GM12878 (cell line): Measurements from ENCODE around the gene MAPKBP1. TPM values are rescaled to one million over a fixed set of nuclear protein-coding genes. Genes with fewer than 3 reads are reported as not detected.

Source experiments
- ATAC-seq: fragments of 200-7000 bp; cut with Tn5 transposase; 3 replicates; pipeline ENCODE4 v1.9.1; 2020; ENCODE audit warnings: mild to moderate bottlenecking, moderate library complexity
- BruUV-seq: library from RNA; stranded (reverse); fragments of 400-500 nt; replicated peaks from 2 replicates; lab custom pipeline; 2021; lab: Mats Ljungman, UMichigan
- CTCF ChIA-PET: fragments of 300-600 bp; sonication (Branson Sonifier 250); formaldehyde crosslinking; extraction: SDS; loops from one replicate; lab custom pipeline; 2021; ENCODE audit warnings: inconsistent platforms; lab: Yijun Ruan, JAX
- POLR2A ChIA-PET: fragments of 350-600 bp; formaldehyde crosslinking; extraction: SDS; loops from one replicate; lab custom pipeline; 2021; ENCODE audit warnings: inconsistent platforms; lab: Charles Lee
- RAD21 ChIA-PET: fragments of 300-600 bp; sonication (Branson Sonifier 250); formaldehyde crosslinking; loops from one replicate; lab custom pipeline; 2023; ENCODE audit warnings: antibody characterized with exemption; ENCODE audit not compliant: unreplicated experiment; lab: Charles Lee
- SMC1A ChIA-PET: fragments of 300-600 bp; sonication (Branson Sonifier 250); formaldehyde crosslinking; loops from one replicate; lab custom pipeline; 2023; ENCODE audit not compliant: unreplicated experiment, uncharacterized antibody; lab: Charles Lee
- DNase-seq: peaks from one replicate; pipeline ENCODE4 v3.0.0-alpha.2; 2011; ENCODE audit warnings: low read depth, low spot score
- FAIRE-seq: peaks from 3 replicates; lab custom pipeline; 2011; peaks lifted over from hg19 to GRCh38; lab: Jason Lieb, UNC
- H2AFZ ChIP-seq: 2 replicates; pipeline ENCODE4 v1.6.0; 2011; ENCODE audit warnings: low read depth, low read length, control low read depth; ENCODE audit not compliant: control insufficient read depth
- H3K27ac ChIP-seq: 2 replicates; pipeline ENCODE4 v1.5.1; 2011; ENCODE audit warnings: control low read depth; ENCODE audit not compliant: control insufficient read depth, insufficient read depth
- H3K27me3 ChIP-seq, 2 experiments: replicated peaks in 1 of 2; 2 replicates each; pipeline versions ENCODE4 v1.6.0 to v1.6.1; 2011; ENCODE audit warnings: low read length in 1 of 2; ENCODE audit not compliant: control insufficient read depth in 2 of 2, insufficient read depth in 2 of 2
- H3K36me3 ChIP-seq, 2 experiments: 2 replicates each; pipeline ENCODE4 v1.5.1; 2011; ENCODE audit warnings: low read length in 1 of 2; ENCODE audit not compliant: control insufficient read depth in 2 of 2, insufficient read depth in 2 of 2
- H3K4me1 ChIP-seq: 2 replicates; pipeline ENCODE4 v1.6.1; 2011; ENCODE audit warnings: mild to moderate bottlenecking, low read length, moderate library complexity, mixed read lengths; ENCODE audit not compliant: control insufficient read depth, insufficient read depth
- H3K4me2 ChIP-seq: 2 replicates; pipeline ENCODE4 v1.6.0; 2011; ENCODE audit warnings: control low read depth; ENCODE audit not compliant: control insufficient read depth, insufficient read depth
- H3K4me3 ChIP-seq: fragments of 200-600 bp; sonication (generic); 2 replicates; pipeline ENCODE4 v1.5.1; 2016
- H3K79me2 ChIP-seq: 2 replicates; pipeline ENCODE4 v1.6.0; 2011; ENCODE audit warnings: low read length; ENCODE audit not compliant: control insufficient read depth, insufficient read depth
- H3K9ac ChIP-seq: 2 replicates; pipeline ENCODE4 v1.8.0; 2011; ENCODE audit warnings: low read length, control low read depth, mixed read lengths; ENCODE audit not compliant: control insufficient read depth, insufficient read depth
- H3K9me3 ChIP-seq: replicated peaks from 3 replicates; pipeline ENCODE4 v1.5.1; 2011; ENCODE audit warnings: mild to moderate bottlenecking, low read length; ENCODE audit not compliant: control insufficient read depth, insufficient read depth
- H4K20me1 ChIP-seq: 2 replicates; pipeline ENCODE4 v1.6.0; 2011; ENCODE audit not compliant: control insufficient read depth, insufficient read depth
- BRCA1 ChIP-seq: IDR thresholded peaks from 2 replicates; pipeline ENCODE4 v1.6.1; 2011; ENCODE audit warnings: low read depth, low read length, improper control_type of control experiment
- CBFB ChIP-seq: IDR thresholded peaks from 2 replicates; pipeline ENCODE4 v1.6.1; 2016; ENCODE audit warnings: antibody characterized with exemption, low read depth
- CHD1 ChIP-seq: IDR thresholded peaks from 2 replicates; pipeline ENCODE4 v1.6.1; 2012; ENCODE audit warnings: low read depth, low read length, improper control_type of control experiment
- MYC ChIP-seq: IDR thresholded peaks from 2 replicates; pipeline ENCODE4 v1.6.1; 2011; ENCODE audit warnings: mild to moderate bottlenecking, low read length, moderate library complexity, inconsistent platforms; ENCODE audit not compliant: insufficient read depth, insufficient replicate concordance, insufficient read length, severe bottlenecking
- NR2C1 ChIP-seq: fragments of 450-650 bp; IDR thresholded peaks from 2 replicates; pipeline ENCODE4 v1.6.1; 2017; ENCODE audit warnings: antibody characterized with exemption, mild to moderate bottlenecking, moderate library complexity
- NRF1 ChIP-seq: conservative IDR thresholded peaks from 2 replicates; pipeline ENCODE4 v1.6.1; 2011; ENCODE audit warnings: mild to moderate bottlenecking, low read depth, low read length, improper control_type of control experiment
- RAD51 ChIP-seq: fragments of 450-650 bp; IDR thresholded peaks from 2 replicates; pipeline ENCODE4 v1.6.1; 2016; ENCODE audit warnings: moderate library complexity, mild to moderate bottlenecking, inconsistent platforms
- RCOR1 ChIP-seq: conservative IDR thresholded peaks from 2 replicates; pipeline ENCODE4 v1.6.1; 2012; ENCODE audit warnings: low read depth, low read length, improper control_type of control experiment
- RFX5 ChIP-seq: IDR thresholded peaks from 2 replicates; pipeline ENCODE4 v1.6.1; 2011; ENCODE audit warnings: low read depth, low read length, improper control_type of control experiment
- SIN3A ChIP-seq: IDR thresholded peaks from 2 replicates; pipeline ENCODE4 v1.6.1; 2012; ENCODE audit warnings: low read depth, low read length, improper control_type of control experiment
- SP1 ChIP-seq: IDR thresholded peaks from one replicate; pipeline ENCODE4 v1.6.1; 2011; ENCODE audit warnings: low read depth, low read length
- SPI1 ChIP-seq: IDR thresholded peaks from 2 replicates; pipeline ENCODE4 v1.6.1; 2011; ENCODE audit warnings: low read depth, mild to moderate bottlenecking, low read length, moderate library complexity, borderline replicate concordance; ENCODE audit not compliant: insufficient read depth
- SREBF2 ChIP-seq: IDR thresholded peaks from 2 replicates; pipeline ENCODE4 v1.6.1; 2012; ENCODE audit warnings: mild to moderate bottlenecking, low read length
- WRNIP1 ChIP-seq: IDR thresholded peaks from 2 replicates; pipeline ENCODE4 v1.6.1; 2011; ENCODE audit warnings: low read depth, low read length, improper control_type of control experiment, borderline replicate concordance
- ZBED1 ChIP-seq: IDR thresholded peaks from 2 replicates; pipeline ENCODE4 v1.6.1; 2016; ENCODE audit warnings: borderline replicate concordance
- WGBS: methylation state at CpG from one replicate; pipeline ENCODE4 v1.1.6; 2016; ENCODE audit warnings: low lambda C conversion rate; ENCODE audit not compliant: insufficient replicate concordance, insufficient coverage; ENCODE audit errors: missing lambda C conversion rate; 5-methylcytosine and 5-hydroxymethylcytosine counted together
- in situ Hi-C: fragments of 300-500 bp; cut with MboI; formaldehyde crosslinking; loops from 9 replicates; pipeline ENCODE4 v1.14.3; 2018; ENCODE audit warnings: mixed read lengths
- intact Hi-C: fragments of 100-400 bp; cut with micrococcal nuclease; formaldehyde crosslinking; loops from one replicate; pipeline ENCODE4 v1.14.2; 2022; ENCODE audit not compliant: unreplicated experiment
- polyA plus RNA-seq, 11 experiments: library from polyadenylated mRNA; depleted of rRNA in 4 of 11; unstranded in 6 of 11; stranded (reverse) in 5 of 11; fragments of >200 nt; fragmentation: Nextera tagmentation in 4 of 11; fragmentation: Illumina TruSeq in 1 of 11; extraction: Ambion mirVana in 4 of 11; extraction: Trizol in 1 of 11; gene quantifications; 1 replicate in 1 of 11; 2 replicates in 10 of 11; pipeline versions ENCODE4 v1.2.1 to v1.2.3, GENCODE V29; 2011 to 2016; ENCODE audit warnings: inconsistent platforms in 2 of 11, missing spikeins in 2 of 11, low read depth in 1 of 11
- total RNA-seq, 4 experiments: library from RNA; depleted of rRNA in 3 of 4; stranded (reverse); fragments of >200 nt in 3 of 4; fragmentation: Illumina TruSeq in 1 of 4; extraction: Trizol in 1 of 4; gene quantifications; 2 replicates each; pipeline versions ENCODE4 v1.2.1 to v1.2.3, GENCODE V29; 2013 to 2021
- TF ChIP-seq, protein P1 (sequence below): fragments of 450-650 bp; IDR thresholded peaks from 2 replicates; pipeline ENCODE4 v1.6.1; 2017; ENCODE audit warnings: mild to moderate bottlenecking, low read depth, inconsistent platforms; ENCODE audit not compliant: poor library complexity, severe bottlenecking
- TF ChIP-seq, protein P2 (sequence below): IDR thresholded peaks from 2 replicates; pipeline ENCODE4 v1.6.1; 2011; ENCODE audit warnings: low read depth, low read length, improper control_type of control experiment, borderline replicate concordance
- TF ChIP-seq, protein P3 (sequence below): fragments of 150-350 bp; IDR thresholded peaks from 2 replicates; pipeline ENCODE4 v1.6.1; 2014; ENCODE audit warnings: mild to moderate bottlenecking, low read depth, low read length
- TF ChIP-seq, protein P4 (sequence below): fragments of 450-650 bp; IDR thresholded peaks from 2 replicates; pipeline ENCODE4 v1.6.1; 2017; ENCODE audit warnings: antibody characterized with exemption, mild to moderate bottlenecking, moderate library complexity

Gene MAPKBP1
- total and polyA plus RNA-seq, 10 of the 15 experiments (the other 5 are each of a cell fraction or from before 2014, with no cell fraction given): 0.44 to 19.0 (median 7.3) TPM

DNA sequence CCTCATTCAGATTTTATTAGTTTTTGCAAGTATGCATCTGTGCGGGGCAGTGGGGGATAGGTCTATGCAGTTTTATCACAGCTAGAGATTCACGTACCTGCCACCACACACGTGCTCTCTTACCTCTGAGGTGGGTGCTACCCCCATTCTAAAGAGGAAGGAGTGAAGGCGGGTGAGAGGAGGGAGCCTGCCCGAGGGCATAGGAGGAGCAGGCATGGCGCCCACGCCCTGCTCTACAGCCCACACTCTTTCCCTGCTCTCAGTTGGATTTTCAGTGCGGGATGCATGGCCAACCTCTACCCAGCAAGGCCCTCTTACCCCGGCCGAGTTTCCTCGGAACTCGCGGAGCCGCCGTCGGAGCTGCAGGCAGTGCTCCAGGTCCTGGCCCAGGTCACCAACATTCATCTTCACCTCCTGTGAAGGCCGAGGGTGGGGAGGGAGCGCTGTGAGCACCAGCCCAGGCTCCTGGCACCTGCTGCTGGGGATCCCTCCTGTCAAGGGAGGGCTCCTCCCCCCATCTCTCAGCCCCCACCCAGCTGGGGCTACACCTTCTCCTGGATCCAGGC, 91.3 kb downstream of the MAPKBP1 start:
- ChIA-PET SMC1A (no interaction called here), POLR2A (no interaction called here), RAD21 (no interaction called here), CTCF (no interaction called here)
- in situ Hi-C loops (no loop called here), intact Hi-C loops (no loop called here)
- Histone ChIP-seq H3K79me2 (no peaks in the 10 kb centered on the region), H3K4me2 (no peak overlapping the region), H3K9ac (no peak overlapping the region), H3K9me3 (no peaks in the 10 kb centered on the region), H3K27ac (no peak overlapping the region), H3K4me3 (no peak overlapping the region), H3K4me1 (no peaks in the 10 kb centered on the region), H2AFZ (no peak overlapping the region), H3K36me3 (no peaks in the 10 kb centered on the region), H3K27me3 (no peaks in the 10 kb centered on the region; a peak in 1 of 4 replicates), H4K20me1 (no peaks in the 10 kb centered on the region)
- 49% methylated on average over 18 of the region's 18 CpGs for WGBS
- no peak for FAIRE-seq
- no TSS peak for BruUV-seq
- ATAC-seq: no peak
- no peak for DNase-seq
- TF ChIP-seq CBFB (no peak), BRCA1 (no peak), SREBF2 (no peak), MYC (no peak), SP1 (no peak), RFX5 (no peak), NRF1 (no peak), WRNIP1 (no peak), NR2C1 (no peak), RAD51 (no peak), SPI1 (no peak), CHD1 (no peak), ZBED1 (no peak), SIN3A (no peak), RCOR1 (no peak)
- TF ChIP-seq, protein P1, sequence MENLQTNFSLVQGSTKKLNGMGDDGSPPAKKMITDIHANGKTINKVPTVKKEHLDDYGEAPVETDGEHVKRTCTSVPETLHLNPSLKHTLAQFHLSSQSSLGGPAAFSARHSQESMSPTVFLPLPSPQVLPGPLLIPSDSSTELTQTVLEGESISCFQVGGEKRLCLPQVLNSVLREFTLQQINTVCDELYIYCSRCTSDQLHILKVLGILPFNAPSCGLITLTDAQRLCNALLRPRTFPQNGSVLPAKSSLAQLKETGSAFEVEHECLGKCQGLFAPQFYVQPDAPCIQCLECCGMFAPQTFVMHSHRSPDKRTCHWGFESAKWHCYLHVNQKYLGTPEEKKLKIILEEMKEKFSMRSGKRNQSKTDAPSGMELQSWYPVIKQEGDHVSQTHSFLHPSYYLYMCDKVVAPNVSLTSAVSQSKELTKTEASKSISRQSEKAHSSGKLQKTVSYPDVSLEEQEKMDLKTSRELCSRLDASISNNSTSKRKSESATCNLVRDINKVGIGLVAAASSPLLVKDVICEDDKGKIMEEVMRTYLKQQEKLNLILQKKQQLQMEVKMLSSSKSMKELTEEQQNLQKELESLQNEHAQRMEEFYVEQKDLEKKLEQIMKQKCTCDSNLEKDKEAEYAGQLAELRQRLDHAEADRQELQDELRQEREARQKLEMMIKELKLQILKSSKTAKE: no peak
- TF ChIP-seq, protein P2, sequence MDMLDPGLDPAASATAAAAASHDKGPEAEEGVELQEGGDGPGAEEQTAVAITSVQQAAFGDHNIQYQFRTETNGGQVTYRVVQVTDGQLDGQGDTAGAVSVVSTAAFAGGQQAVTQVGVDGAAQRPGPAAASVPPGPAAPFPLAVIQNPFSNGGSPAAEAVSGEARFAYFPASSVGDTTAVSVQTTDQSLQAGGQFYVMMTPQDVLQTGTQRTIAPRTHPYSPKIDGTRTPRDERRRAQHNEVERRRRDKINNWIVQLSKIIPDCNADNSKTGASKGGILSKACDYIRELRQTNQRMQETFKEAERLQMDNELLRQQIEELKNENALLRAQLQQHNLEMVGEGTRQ: no peak
- TF ChIP-seq, protein P3, sequence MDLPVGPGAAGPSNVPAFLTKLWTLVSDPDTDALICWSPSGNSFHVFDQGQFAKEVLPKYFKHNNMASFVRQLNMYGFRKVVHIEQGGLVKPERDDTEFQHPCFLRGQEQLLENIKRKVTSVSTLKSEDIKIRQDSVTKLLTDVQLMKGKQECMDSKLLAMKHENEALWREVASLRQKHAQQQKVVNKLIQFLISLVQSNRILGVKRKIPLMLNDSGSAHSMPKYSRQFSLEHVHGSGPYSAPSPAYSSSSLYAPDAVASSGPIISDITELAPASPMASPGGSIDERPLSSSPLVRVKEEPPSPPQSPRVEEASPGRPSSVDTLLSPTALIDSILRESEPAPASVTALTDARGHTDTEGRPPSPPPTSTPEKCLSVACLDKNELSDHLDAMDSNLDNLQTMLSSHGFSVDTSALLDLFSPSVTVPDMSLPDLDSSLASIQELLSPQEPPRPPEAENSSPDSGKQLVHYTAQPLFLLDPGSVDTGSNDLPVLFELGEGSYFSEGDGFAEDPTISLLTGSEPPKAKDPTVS: no peak
- TF ChIP-seq, protein P4, sequence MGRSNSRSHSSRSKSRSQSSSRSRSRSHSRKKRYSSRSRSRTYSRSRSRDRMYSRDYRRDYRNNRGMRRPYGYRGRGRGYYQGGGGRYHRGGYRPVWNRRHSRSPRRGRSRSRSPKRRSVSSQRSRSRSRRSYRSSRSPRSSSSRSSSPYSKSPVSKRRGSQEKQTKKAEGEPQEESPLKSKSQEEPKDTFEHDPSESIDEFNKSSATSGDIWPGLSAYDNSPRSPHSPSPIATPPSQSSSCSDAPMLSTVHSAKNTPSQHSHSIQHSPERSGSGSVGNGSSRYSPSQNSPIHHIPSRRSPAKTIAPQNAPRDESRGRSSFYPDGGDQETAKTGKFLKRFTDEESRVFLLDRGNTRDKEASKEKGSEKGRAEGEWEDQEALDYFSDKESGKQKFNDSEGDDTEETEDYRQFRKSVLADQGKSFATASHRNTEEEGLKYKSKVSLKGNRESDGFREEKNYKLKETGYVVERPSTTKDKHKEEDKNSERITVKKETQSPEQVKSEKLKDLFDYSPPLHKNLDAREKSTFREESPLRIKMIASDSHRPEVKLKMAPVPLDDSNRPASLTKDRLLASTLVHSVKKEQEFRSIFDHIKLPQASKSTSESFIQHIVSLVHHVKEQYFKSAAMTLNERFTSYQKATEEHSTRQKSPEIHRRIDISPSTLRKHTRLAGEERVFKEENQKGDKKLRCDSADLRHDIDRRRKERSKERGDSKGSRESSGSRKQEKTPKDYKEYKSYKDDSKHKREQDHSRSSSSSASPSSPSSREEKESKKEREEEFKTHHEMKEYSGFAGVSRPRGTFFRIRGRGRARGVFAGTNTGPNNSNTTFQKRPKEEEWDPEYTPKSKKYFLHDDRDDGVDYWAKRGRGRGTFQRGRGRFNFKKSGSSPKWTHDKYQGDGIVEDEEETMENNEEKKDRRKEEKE: no peak
